ENCODE results near the gene CASZ1.

DNA sequence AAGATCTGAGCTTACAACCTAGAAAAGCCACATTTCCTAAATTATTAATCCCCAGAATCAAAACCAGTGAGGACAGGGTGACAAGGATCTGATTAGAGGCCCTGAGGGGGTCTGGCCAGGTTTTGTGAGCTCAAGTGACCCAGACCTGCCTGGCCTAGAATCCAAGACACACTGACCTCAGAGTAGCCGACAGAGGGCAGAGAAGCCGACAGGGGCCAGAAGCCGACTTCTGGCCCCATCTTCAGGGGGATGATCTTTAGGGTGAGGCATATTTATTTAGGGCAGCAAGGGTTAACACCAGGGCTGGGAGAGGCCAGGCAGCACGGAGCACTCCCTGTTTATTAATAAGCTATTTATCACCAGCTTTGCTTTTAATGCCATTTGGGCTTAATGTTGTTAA lies 45.3 kb downstream of the CASZ1 start:
- TF ChIP-seq, protein P1, sequence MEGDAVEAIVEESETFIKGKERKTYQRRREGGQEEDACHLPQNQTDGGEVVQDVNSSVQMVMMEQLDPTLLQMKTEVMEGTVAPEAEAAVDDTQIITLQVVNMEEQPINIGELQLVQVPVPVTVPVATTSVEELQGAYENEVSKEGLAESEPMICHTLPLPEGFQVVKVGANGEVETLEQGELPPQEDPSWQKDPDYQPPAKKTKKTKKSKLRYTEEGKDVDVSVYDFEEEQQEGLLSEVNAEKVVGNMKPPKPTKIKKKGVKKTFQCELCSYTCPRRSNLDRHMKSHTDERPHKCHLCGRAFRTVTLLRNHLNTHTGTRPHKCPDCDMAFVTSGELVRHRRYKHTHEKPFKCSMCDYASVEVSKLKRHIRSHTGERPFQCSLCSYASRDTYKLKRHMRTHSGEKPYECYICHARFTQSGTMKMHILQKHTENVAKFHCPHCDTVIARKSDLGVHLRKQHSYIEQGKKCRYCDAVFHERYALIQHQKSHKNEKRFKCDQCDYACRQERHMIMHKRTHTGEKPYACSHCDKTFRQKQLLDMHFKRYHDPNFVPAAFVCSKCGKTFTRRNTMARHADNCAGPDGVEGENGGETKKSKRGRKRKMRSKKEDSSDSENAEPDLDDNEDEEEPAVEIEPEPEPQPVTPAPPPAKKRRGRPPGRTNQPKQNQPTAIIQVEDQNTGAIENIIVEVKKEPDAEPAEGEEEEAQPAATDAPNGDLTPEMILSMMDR (IDR thresholded peaks at IDR 0.05) = no peak
- TF ChIP-seq POLR2A (IDR thresholded peaks at IDR 0.05) = no peak
- no peak for TF ChIP-seq EP300 (IDR thresholded peaks at IDR 0.05)
